ENCODE measurements around the gene KRT85. TPM values are rescaled to one million over a fixed set of nuclear protein-coding genes. Genes with fewer than 3 reads are reported as not detected.

KRT85 gene
- total and polyA plus RNA-seq, 2 of the 13 experiments (the other 11 are each of a cell fraction or from before 2014, with no cell fraction given), result not detected

DNA sequence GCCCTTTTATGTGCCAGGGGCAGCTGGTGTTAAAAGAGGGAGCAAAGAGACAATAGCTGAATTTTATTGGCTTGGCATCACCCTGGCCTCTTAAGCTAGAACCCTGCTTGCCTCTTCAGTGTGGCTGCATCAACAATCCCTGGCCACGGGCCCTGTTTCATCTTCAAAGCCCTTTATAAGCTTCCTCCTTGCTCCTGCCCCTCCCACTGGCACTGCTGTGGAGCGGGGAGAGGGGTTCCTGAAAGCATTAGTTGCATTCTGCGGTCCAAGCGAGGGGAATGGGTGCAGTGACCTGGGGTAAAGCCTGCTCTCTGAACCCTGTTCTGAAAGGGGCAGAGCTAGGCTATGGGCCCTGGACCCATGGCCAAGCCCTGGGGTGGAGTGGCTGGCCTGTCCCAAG, 45.9 kb downstream of the KRT85 start:
- BruUV-seq (replicated peaks), result no TSS peak
- ATAC-seq (no peak), DNase-seq (ENCODE audit: low spot score) (no peak), FAIRE-seq (no peak)
- CTCF ChIA-PET (ENCODE audit: low intra/inter-chr PET ratio, low total read pairs), result no interaction called here
- intact Hi-C loops (cut with micrococcal nuclease; ENCODE audit: unreplicated experiment), result no loop called here
- Histone ChIP-seq H3K27me3 (ENCODE audit: control insufficient read depth in 1 of 2, insufficient read depth in 2 of 2, low read length in 2 of 2) (peaks cover 12 to 52% of the 10 kb centered on the region in 2 experiments; a peak in 4 of 5 replicates), H3K27ac (ENCODE audit: extremely low read length, insufficient read depth, low read length) (no peak overlapping the region), H3K4me2 (ENCODE audit: low read depth, low read length) (no peak overlapping the region), H3K79me2 (ENCODE audit: insufficient read depth, low read length) (no peaks in the 10 kb centered on the region), H3K4me3 (replicated peaks in 1 of 3; ENCODE audit: insufficient read depth in 1 of 3, low read depth in 2 of 3, low read length in 3 of 3) (no peak overlapping the region), H3K9me3 (ENCODE audit: low read length) (no peaks in the 10 kb centered on the region), H2AFZ (ENCODE audit: low read length) (no peak overlapping the region), H3K9ac (ENCODE audit: insufficient read depth, low read depth, low read length) (no peak overlapping the region), H4K20me1 (ENCODE audit: insufficient read depth, low read length) (no peaks in the 10 kb centered on the region), H3K4me1 (ENCODE audit: insufficient read depth, low read length) (no peaks in the 10 kb centered on the region), H3K36me3 (replicated peaks in 1 of 2; ENCODE audit: control insufficient read depth in 1 of 2, insufficient read depth in 2 of 2, low read length in 2 of 2) (no peaks in the 10 kb centered on the region)
- WGBS (ENCODE audit: low lambda C conversion rate), result 0% methylated on average over 3 of the region's 4 CpGs
- POLR2A ChIA-PET, result no interaction called here
- TF ChIP-seq ZNF562 (CRISPR knock-in tag; IDR thresholded peaks at IDR 0.05; ENCODE audit: borderline replicate concordance), result no peak
- TF ChIP-seq ESRRA (CRISPR knock-in tag; IDR thresholded peaks at IDR 0.05; ENCODE audit: low read depth), result no peak
- TF ChIP-seq ZNF441 (CRISPR knock-in tag; IDR thresholded peaks at IDR 0.05; ENCODE audit: borderline replicate concordance), result no peak
- TF ChIP-seq, protein P1, sequence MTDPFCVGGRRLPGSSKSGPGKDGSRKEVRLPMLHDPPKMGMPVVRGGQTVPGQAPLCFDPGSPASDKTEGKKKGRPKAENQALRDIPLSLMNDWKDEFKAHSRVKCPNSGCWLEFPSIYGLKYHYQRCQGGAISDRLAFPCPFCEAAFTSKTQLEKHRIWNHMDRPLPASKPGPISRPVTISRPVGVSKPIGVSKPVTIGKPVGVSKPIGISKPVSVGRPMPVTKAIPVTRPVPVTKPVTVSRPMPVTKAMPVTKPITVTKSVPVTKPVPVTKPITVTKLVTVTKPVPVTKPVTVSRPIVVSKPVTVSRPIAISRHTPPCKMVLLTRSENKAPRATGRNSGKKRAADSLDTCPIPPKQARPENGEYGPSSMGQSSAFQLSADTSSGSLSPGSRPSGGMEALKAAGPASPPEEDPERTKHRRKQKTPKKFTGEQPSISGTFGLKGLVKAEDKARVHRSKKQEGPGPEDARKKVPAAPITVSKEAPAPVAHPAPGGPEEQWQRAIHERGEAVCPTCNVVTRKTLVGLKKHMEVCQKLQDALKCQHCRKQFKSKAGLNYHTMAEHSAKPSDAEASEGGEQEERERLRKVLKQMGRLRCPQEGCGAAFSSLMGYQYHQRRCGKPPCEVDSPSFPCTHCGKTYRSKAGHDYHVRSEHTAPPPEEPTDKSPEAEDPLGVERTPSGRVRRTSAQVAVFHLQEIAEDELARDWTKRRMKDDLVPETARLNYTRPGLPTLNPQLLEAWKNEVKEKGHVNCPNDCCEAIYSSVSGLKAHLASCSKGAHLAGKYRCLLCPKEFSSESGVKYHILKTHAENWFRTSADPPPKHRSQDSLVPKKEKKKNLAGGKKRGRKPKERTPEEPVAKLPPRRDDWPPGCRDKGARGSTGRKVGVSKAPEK (CRISPR knock-in tag; IDR thresholded peaks at IDR 0.05; ENCODE audit: borderline replicate concordance), result no peak
- TF ChIP-seq ZNF589 (CRISPR knock-in tag; conservative IDR thresholded peaks at IDR 0.05), result no peak
- TF ChIP-seq, protein P2, sequence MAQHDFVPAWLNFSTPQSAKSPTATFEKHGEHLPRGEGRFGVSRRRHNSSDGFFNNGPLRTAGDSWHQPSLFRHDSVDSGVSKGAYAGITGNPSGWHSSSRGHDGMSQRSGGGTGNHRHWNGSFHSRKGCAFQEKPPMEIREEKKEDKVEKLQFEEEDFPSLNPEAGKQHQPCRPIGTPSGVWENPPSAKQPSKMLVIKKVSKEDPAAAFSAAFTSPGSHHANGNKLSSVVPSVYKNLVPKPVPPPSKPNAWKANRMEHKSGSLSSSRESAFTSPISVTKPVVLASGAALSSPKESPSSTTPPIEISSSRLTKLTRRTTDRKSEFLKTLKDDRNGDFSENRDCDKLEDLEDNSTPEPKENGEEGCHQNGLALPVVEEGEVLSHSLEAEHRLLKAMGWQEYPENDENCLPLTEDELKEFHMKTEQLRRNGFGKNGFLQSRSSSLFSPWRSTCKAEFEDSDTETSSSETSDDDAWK (CRISPR knock-in tag; IDR thresholded peaks at IDR 0.05), result no peak
- TF ChIP-seq DMAP1 (CRISPR knock-in tag; IDR thresholded peaks at IDR 0.05), result no peak
- TF ChIP-seq ZNF530 (CRISPR knock-in tag; IDR thresholded peaks at IDR 0.05; ENCODE audit: low read depth), result no peak
- no peak for TF ChIP-seq ZNF432 (CRISPR knock-in tag; IDR thresholded peaks at IDR 0.05; ENCODE audit: borderline replicate concordance)
- no peak for TF ChIP-seq ZNF746 (CRISPR knock-in tag; IDR thresholded peaks at IDR 0.05)
- TF ChIP-seq NCOA1 (CRISPR knock-in tag; IDR thresholded peaks at IDR 0.05), result no peak
- no peak for TF ChIP-seq TSC22D2 (CRISPR knock-in tag; IDR thresholded peaks at IDR 0.05; ENCODE audit: borderline replicate concordance)
- TF ChIP-seq KAT8 (CRISPR knock-in tag; IDR thresholded peaks at IDR 0.05), result no peak
- TF ChIP-seq PHF21A (CRISPR knock-in tag; IDR thresholded peaks at IDR 0.05), result no peak
- no peak for TF ChIP-seq ZNF550 (CRISPR knock-in tag; IDR thresholded peaks at IDR 0.05; ENCODE audit: borderline replicate concordance)
- TF ChIP-seq, protein P3, sequence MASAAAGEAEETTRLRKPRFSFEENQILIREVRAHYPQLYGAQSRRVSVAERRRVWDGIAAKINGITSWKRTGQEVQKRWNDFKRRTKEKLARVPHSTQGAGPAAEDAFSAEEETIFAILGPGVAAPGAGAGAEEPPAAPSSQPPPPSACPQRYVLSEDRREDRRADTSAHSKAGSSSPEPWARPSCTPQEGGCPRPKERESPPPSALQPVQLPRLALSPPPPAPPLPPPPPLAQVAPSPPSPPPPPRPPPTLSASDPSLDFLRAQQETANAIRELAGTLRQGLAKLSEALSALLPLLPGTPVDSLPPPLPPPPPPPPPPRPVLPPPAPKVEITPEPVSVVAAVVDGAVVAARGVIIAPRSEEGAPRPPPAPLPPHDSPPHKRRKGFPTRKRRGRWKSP (CRISPR knock-in tag; IDR thresholded peaks at IDR 0.05), result no peak
- TF ChIP-seq, protein P4, sequence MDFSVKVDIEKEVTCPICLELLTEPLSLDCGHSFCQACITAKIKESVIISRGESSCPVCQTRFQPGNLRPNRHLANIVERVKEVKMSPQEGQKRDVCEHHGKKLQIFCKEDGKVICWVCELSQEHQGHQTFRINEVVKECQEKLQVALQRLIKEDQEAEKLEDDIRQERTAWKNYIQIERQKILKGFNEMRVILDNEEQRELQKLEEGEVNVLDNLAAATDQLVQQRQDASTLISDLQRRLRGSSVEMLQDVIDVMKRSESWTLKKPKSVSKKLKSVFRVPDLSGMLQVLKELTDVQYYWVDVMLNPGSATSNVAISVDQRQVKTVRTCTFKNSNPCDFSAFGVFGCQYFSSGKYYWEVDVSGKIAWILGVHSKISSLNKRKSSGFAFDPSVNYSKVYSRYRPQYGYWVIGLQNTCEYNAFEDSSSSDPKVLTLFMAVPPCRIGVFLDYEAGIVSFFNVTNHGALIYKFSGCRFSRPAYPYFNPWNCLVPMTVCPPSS (IDR thresholded peaks at IDR 0.05), result no peak
- TF ChIP-seq ZBTB42 (CRISPR knock-in tag; IDR thresholded peaks at IDR 0.05), result no peak
- in situ Hi-C loops (cut with HindIII; ENCODE audit: extremely low pct_ligation_motif_present, low pct_unique_long_range_greater_than_20kb), result no loop called here
